Measurements from ENCODE around the gene PROCR.
"Not testable (repeated sequence)": the region's sequence is repeated elsewhere in the genome, so short reads cannot be mapped to it uniquely, and the experiment has no call there.

The PROCR gene

DNA sequence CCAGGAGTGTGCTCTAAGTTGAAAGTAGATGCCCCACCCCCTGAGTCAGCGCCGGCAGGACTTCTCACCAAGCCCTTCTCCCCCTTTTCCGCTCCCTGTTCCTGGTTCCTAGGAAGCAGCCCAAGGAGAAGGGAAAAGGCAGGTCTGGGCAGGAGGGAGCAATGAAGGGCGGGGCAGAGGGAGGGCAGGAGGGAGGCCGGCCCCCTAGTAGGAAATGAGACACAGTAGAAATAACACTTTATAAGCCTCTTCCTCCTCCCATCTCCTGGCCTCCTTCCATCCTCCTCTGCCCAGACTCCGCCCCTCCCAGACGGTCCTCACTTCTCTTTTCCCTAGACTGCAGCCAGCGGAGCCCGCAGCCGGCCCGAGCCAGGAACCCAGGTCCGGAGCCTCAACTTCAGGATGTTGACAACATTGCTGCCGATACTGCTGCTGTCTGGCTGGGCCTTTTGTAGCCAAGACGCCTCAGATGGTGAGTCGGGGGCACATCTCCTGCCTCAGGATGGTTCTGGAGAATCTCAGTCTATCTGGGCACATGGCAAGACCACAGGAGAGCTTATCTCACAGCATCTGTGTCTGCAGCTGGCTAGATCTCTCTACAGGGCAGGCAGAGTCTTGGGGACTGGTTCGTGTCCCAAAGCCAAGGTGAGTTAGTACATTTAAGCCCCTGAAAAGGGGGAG lies at the start of gene PROCR:
Gene PROCR (plus strand): TSS at position 320 of the 681 bp plus-strand sequence. CDS start 83 bp downstream, at position 403.
- in situ Hi-C loops (cut with HindIII; ENCODE audit: low sequenced_read_pairs): no loop called here

DNA sequence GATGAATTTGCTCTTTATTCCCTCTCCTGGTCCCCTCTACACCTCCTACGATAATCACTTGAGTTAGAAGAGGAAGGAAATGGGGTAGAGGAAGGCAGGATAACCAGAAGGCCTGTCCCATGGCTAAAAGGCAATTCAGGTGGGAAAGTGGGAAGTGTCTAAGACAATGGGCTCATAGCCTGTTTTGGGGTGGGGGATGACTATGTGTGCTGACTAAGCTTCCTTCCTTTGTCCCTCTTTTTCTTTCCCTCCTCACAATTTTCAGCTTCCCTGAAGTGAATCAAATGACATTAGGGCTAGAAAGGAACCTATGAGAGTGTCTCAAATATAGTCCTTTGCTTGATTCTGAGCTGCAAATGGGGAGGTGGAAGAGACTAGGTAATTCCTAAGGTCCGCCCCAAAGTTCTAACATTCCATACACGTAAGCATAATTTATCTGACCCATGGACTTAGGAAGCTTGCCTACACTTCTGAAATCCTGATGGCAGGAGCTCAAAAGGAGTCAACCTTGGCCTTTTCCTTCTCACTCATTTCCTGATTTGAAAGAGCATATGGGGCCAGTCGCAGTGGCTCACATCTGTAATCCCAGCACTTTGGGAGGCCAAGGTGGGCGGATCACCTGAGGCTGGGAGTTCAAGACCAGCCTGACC lies 49.0 kb upstream of the PROCR start:
- in situ Hi-C loops (cut with HindIII; ENCODE audit: low sequenced_read_pairs): no loop called here

DNA sequence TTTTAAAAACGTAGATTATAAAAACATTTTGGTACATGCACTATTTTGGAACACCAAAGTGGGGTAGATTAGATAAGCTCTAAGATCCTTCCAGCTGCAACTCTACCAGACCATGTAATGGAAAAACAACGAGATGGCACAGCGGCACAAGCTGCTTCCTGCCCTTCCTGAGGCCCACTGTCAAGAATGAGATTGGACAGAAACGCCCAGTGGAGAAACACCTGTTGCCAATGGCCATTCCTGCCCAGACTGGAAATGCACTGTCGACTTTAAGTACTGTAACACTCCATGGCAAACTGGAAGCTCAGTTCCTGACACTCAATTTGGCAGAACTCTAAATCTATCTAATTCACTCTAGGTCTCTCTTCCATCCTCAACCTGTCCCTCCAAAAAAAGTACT lies 46.1 kb upstream of the PROCR start:
- in situ Hi-C loops (cut with HindIII; ENCODE audit: low sequenced_read_pairs): no loop called here

DNA sequence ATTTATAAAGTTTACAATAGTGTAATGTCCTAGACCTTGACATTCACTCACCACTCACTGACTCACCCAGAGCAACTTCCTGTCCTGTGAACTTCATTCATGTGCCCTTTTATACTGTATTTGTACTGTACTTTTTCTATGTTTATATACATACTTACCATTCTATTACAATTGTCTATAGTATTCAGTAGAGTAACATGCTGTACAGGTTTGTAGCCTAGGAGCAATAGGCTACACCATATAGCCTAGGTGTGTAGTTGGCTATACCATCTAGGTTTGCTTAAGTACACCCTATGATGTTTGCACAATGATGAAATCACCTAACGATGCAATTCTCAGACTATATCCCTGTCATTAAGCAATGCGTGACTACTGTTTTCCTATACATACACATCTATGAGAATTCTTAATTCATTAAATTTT lies 42.2 kb upstream of the PROCR start:
- in situ Hi-C loops (cut with HindIII; ENCODE audit: low sequenced_read_pairs): no loop called here

DNA sequence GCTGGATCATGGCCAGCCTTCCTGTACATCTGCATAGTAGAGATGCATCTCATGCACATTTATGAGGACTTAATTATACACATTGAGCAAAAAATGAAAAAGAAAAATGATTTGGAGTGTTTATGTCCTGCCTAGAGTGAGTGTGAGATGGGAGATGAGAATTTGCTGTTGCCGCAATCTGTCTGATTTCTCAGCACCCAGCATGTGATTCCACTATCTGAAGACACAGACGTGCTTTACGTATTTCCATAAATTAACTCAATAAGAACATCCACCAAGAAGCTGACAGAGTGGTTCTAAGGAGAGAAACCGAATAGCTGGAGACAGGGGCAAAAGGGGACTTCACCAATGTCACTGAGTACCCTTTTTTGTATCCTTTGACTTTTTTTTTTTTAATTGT lies 39.9 kb upstream of the PROCR start:
- in situ Hi-C loops (cut with HindIII; ENCODE audit: low sequenced_read_pairs): no loop called here

DNA sequence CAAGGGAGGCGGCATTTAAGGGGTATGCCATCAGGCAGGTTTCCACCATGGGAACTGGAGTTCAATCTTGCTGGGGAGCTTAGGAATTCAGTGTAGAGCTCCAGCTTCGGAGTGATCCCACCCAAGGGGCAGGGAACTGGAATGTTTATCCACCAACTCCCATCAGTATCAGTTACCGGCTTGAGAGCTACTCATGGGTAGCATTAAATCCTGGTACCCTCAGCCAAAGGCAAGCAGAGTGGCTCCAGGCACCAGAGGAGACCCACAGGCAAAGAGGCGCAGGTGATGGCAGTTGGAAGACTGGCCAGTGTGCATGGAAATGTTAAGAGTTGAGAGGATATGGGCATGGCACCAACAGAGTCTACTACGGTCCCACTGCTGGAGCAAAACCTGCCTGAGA lies 38.8 kb upstream of the PROCR start:
- in situ Hi-C loops (cut with HindIII; ENCODE audit: low sequenced_read_pairs): no loop called here

DNA sequence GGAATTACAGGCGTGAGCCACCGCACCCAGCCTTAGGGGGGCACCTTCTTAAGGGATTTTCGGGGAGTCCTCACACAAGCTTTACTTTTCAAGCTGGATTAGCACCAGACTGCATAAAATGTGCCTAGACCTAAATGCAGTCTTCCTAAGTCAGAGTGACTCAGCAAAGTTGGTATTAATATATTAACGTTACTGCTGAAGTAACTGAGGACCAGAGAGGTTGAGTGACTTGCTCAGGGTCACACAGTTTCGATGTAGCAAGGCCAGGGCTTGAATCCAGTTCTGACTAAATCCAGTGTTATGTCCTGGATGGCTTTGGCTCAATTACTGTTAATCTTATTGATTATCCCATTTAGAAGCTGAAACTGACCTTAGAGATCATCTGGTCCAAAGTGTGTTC lies 38.1 kb upstream of the PROCR start:
- in situ Hi-C loops (cut with HindIII; ENCODE audit: low sequenced_read_pairs): no loop called here

DNA sequence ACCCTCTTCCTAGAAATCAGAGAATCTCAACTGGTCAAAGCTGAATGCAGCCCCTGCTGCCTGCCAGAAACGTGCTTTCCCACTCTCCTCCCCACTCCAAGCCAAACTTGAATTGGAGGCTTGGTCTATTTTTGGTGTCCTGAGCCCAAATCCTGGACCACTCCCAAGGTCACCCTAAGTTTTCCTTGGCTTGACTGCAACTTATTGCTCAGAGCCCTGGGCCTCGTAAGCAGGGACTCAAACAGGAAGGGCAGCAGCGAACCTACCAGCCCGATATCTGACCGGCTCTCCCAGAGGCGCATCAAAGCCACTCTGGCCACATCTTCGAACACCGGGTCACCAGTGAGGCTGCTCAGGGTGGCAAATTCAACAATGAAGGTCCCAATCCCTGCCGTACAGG lies 37.4 kb upstream of the PROCR start:
- in situ Hi-C loops (cut with HindIII; ENCODE audit: low sequenced_read_pairs): no loop called here

DNA sequence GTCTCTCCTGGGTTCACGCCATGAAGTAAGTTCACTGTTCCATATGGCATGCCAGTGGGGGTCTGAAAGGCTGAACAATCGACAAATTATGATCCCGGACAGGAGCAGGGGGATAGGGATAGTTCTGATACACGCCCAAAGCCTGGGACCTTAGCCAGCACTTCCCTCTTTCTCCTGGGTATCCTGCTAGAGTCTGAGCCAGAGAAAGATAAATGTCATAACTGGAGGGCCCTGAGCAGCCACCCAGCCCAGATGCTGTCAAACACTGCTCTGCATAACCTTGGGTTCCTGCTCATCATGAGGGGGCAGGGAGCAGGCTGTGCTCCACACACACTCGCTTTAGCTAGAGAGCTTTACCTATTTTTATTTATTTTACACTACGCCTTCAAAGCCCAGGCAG lies 37.0 kb upstream of the PROCR start:
- in situ Hi-C loops (cut with HindIII; ENCODE audit: low sequenced_read_pairs): no loop called here

DNA sequence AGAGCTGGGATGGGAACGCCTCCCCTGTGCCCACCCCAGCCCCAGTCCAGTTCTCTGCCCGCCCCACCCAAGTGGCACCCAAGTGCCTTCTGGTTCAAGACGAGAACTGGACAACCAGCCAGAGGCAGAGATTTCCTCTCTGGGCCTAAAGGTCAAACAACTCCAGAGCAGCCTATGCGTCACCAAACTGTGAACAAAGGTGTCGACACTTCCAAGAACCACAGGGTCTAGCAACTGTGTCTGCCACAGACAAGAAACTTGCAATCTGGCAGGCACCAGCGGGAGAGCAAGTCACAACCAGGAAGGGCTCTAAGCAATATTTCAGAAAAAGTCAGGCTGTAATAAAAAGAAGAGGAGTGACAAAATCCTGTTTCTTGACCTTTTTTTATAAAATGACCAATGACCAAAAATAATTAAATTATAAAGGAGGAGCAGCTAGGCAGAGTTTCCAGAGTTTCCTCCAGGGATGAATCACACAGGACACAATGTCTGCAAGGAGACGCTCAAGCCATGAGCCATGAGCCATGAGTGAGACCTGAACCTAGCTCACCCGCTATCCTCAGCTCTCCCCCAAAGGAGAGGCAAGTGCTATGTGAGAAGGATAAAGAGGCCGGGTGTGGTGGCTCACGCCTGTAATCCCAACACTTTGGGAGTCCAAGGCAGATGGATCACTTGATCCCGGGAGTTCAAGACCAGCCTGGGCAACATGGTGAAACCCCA lies 35.8 kb upstream of the PROCR start:
- in situ Hi-C loops (cut with HindIII; ENCODE audit: low sequenced_read_pairs): no loop called here

DNA sequence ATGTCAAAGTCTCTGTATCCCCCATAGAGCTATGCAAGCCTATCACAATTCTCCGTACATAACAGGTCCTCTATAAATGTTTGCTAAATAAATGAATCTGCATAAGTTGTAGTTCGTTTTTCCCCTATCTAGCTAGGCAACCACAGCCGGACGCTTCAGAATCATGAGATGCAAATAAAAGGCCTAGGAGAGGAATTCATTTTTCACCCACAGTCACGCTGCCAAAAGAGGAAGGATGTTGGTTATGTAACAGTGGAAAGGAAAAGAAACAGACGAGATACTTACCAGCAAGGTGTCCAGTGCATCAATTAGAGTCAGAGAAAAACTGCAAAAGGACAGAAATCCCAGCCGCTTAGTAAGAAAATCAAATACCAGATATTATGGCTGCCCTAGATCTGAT lies 27.2 kb upstream of the PROCR start:
- in situ Hi-C loops (cut with HindIII; ENCODE audit: low sequenced_read_pairs): no loop called here

DNA sequence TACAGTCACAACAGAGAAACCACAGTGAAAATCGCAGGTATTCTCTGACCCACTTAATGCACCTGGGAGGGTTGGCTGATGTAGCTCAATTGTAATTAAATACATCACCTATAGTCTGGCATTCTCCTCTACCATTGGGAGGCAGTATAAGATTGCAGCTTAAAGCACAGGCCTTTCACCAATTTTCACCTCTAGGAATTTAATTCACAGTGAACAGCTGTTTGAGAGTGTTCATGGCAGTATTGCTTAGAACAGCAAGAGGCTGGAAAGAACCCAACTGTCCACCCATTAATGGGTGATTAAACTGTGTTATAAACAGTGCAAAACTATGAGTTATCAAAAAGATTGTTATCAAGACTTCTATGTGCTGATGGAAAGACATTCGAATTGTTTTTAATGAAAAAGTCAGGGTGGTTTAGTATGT lies 26.7 kb upstream of the PROCR start:
- in situ Hi-C loops (cut with HindIII; ENCODE audit: low sequenced_read_pairs): no loop called here

DNA sequence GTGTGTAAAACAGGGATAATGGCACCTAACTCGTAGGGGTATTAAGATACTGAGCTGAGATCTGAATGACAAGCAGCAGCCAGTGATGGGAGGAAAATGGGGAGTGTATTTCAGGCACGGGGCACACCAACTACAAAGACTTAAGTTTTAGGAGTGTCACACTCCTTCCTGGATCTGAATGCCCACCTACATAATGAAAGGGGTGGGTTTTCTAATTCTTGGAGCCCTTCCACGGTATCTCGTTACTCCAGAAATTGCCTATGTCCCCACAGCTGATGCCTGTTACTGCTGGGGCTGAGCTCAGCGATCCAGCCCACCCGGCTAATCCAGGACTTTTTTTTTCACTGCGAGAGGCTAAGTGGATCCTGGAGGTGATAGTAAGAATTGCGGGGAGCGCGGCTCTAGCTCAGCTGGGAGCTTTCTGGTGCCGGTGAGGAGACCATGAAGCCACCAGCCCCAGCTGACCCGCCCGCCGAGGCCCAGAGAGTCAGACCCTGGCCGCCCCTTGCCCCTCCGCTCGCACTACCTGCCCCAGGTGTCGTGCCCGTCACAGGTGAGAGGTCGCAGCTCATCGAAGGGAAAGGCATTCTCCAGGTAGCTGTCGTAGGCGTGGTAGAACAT lies 25.5 kb upstream of the PROCR start:
- in situ Hi-C loops (cut with HindIII; ENCODE audit: low sequenced_read_pairs): no loop called here

DNA sequence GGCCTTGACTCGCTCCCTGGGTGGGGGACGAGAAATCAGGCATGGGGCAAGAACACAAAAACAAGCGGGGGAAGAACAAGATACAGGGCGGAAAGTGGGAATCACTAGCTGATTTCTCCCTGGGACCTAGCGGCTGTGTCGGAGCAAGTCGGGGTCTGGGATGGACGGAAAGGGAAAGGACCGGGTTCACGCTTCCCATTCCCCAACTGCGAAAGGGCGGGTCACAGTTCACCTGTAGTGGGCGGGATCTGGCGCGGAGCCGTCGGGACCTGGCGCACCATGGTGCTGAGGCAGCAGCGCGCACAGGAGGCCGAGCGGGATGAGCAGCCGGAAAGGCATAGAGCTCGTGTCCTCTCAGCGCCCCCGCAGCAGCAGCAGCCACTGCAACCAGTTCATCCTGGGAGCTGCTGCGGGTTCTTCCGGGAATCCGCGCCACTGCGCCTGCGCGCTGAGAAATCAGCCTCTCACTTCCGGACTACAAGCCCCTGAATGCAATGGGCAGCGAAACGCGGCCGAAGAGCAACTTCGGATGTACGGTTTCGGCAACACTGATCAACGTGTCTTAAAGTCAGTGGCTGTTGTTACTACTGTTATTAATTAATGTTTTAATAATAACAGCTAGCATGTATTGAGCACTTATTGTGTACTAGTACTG lies 24.8 kb upstream of the PROCR start, which contains the start of gene EDEM2:
Gene EDEM2 (minus strand): TSS at position 417 of the 655 bp plus-strand sequence. CDS start 78 bp downstream, at position 339.
- in situ Hi-C loops (cut with HindIII; ENCODE audit: low sequenced_read_pairs): no loop called here

DNA sequence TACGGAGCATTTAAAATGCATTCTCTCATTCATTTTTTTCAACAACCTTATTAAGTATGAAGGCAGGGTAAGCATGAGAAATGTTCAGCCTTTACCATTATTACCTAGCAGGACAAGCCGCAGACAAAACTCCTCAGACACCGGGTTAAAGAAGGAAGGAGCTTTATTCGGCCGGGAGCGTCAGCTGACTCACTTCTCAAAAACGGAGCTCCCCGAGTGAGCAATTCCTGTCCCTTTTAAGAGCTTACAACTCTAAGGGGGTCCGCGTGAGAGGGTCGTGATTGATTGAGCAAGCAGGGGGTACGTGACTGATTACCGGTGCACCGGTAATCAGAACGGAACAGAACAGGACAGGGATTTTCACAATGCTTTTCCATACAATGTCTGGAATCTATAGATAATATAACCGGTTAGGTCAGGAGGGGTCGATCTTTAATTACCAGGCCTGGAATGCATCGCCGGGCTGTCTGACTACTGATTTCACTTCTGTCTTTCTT lies 24.2 kb upstream of the PROCR start:
- in situ Hi-C loops (cut with HindIII; ENCODE audit: low sequenced_read_pairs): not testable (repeated sequence)

DNA sequence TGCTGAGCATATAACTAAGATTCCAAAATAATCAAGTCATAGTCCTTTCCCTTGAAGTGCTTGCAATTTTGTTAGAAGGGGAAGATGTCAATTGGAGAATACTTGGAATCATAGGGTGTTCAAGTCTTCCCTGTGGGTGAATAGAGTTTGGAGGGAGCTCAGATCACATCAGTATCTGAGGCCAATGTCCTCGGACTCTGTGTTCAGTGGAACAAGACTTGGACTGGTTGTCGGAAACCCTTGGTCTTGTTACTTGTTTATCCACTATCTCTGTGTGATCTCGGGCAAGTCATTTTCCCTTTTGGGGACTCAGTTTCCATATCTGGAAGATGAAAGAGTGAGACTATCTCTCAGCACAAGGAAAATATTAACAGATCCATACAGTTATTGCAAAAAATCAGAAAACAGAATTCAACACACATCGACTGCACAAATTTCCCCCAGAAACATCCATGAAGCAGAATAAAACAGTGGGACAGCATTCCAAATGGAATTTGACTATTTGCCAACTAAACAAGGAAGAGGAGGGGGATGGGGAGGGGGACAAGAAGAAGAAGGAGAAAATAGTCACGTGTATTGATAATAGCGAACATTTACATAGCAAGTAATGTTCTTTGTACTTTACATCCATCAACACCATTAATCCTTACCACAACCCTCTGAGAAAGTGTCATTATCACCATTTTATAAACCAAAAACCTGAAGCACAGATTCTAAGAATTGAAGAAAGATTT lies 20.9 kb upstream of the PROCR start:
- in situ Hi-C loops (cut with HindIII; ENCODE audit: low sequenced_read_pairs): no loop called here

DNA sequence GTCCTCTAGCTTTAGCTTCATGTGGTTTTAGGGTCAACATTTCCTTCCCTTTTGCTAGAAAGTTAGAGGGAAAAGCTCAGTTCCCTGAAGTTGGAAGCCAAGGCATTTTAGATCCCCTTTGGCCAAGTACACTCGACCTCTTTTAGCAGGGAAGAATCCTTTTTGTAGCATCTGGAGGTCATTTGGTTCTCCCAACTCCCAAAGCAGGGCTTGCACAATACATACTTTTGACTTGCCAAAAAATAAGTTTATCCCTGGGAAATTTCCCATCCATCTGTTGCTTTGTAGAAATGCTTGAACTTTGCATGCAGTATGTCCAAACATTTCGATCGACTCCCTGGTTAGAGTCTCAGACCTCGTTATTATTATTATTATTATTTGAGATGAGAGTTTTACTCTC lies 20.1 kb upstream of the PROCR start:
- in situ Hi-C loops (cut with HindIII; ENCODE audit: low sequenced_read_pairs): no loop called here

DNA sequence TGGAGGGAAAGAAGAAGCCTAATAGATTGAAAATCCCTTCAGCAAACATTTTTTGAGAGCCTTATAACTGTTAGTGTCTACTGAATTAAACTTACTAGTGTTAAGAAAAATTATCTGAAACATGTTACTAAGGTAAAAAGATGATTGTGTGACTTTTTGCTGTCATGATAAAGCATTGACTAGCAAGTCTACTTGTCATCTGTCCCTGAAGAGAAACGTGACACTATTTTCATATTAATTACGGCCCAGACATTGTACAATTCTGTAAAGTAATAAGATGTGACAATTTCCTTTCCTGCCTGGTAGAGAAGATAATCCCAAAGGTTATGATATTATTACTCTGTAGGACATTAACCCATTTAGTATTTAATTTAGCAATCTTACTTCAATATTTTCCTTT lies 15.9 kb upstream of the PROCR start:
- in situ Hi-C loops (cut with HindIII; ENCODE audit: low sequenced_read_pairs): no loop called here

DNA sequence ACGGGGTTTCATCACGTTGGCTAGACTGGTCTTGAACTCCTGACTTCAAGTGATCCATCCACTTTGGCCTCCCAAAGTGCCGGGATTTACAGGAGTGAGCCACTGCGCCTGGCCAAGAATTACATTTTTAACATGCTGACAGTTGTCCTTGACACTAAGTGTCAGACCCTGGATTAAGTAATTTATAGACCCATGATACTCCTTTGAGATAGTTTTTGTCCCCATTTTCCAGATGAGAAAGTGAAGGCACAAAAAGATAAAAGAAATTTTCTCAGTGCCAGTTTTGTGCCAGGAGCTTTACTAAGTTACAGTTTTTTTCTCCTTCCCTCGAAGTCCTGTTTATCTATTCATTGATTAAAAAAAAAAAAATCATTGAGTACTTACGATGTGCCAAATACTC lies 14.9 kb upstream of the PROCR start:
- in situ Hi-C loops (cut with HindIII; ENCODE audit: low sequenced_read_pairs): no loop called here

DNA sequence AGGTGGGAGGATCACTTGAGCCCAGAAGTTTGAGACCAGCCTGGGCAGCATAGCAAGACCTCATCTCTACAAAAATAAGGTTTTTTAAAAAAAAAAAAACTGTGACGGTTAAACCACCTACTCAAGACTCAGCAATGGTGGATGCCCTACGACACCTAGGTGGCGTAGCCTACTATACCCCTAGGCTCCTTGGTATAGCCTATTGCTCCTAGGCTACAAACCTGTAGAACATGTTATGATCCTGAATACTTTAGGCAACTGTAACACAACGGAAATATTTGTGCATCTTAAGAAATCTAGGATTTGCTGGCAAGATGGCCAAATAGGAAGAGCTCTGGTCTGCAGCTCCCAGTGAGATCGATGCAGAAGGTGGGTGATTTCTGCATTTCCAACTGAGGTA lies 11.5 kb upstream of the PROCR start:
- in situ Hi-C loops (cut with HindIII; ENCODE audit: low sequenced_read_pairs): not testable (repeated sequence)
